Measurements from ENCODE around the gene RING1.

RING1 gene

DNA sequence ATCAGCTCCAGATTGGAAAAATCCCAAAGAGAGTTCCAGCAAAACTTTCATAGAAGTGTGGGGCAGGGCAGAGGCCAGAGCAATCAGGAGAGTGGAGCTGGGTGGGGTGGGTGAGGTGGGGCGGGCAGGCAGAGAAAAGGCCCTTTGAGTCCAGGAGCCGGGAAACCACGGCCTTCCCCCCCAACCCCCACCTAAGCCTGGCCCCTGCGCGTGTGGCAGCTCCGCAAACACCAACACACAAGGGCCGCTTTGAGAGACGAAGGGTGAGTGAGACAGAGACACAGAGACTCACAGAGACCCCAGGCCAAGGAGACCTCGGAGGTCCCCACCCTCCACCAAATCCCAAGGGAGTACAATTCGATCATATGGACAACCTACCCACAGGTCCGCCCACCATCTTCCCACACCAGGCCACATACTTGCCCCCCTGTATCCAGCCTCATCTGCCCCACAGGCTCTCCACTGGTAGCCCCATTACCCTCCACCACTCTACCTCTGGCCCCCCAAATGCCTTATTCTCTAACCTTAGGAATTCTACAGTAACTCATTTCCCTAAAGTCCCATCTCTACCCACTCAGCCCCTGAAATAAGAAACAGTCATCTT lies 17.7 kb upstream of the RING1 start:
- H3K9ac ChIP-seq (ENCODE audit: low read length), result no peak overlapping the region
- H3K36me3 ChIP-seq (ENCODE audit: control insufficient read depth, insufficient read depth, low read length), result peaks cover 9% of the 10 kb centered on the region
- H3K27ac ChIP-seq (ENCODE audit: low read depth, low read length), result no peak overlapping the region
- no peak overlapping the region for H3K4me3 ChIP-seq (ENCODE audit: low read length)
- no peaks in the 10 kb centered on the region for H3K4me1 ChIP-seq (ENCODE audit: control insufficient read depth, insufficient read depth, low read length)
- peaks cover 17% of the 10 kb centered on the region for H3K27me3 ChIP-seq (ENCODE audit: control insufficient read depth, insufficient read depth, low read length)

DNA sequence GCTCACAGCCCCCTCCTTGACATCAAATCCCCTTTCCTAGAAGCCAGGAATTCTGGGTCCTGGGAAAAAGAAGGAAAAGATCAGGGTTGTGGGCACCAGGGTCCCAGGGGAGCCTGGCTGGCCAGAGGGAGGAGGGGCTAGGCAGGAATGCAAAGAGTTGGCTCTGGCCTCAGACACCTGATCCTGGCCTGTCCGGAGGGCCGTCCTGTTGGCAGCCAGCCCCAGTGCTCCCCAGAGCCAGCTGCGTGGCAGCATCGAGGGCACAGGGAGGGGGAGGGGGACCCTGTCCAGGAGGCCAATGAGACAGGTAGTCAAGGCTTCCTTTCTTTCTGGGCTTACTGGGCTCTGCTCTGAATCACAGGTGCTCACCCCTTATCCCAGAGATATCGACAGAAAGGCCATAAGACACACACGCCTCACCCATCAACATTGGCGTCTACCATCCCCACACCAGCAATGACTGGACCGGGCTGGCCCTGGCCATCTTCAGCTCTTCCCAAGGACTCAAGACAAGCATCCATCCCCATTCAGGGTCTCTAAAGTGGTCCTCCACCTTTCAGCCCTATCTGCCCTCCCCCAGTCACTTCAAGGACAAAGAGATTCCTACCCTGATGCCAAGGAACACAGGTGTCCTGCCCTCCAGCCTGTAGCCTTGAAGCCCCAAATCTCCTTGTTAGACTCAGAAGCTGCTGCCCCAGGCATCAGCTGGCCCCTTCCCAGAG lies 16.8 kb upstream of the RING1 start:
- peaks cover 17% of the 10 kb centered on the region for H3K27me3 ChIP-seq (ENCODE audit: control insufficient read depth, insufficient read depth, low read length)
- H3K9ac ChIP-seq (ENCODE audit: low read length), result no peak overlapping the region
- H3K36me3 ChIP-seq (ENCODE audit: control insufficient read depth, insufficient read depth, low read length), result peaks cover 19% of the 10 kb centered on the region
- H3K4me1 ChIP-seq (ENCODE audit: control insufficient read depth, insufficient read depth, low read length), result no peaks in the 10 kb centered on the region
- no peak overlapping the region for H3K4me3 ChIP-seq (ENCODE audit: low read length)
- no peak overlapping the region for H3K27ac ChIP-seq (ENCODE audit: low read depth, low read length)

DNA sequence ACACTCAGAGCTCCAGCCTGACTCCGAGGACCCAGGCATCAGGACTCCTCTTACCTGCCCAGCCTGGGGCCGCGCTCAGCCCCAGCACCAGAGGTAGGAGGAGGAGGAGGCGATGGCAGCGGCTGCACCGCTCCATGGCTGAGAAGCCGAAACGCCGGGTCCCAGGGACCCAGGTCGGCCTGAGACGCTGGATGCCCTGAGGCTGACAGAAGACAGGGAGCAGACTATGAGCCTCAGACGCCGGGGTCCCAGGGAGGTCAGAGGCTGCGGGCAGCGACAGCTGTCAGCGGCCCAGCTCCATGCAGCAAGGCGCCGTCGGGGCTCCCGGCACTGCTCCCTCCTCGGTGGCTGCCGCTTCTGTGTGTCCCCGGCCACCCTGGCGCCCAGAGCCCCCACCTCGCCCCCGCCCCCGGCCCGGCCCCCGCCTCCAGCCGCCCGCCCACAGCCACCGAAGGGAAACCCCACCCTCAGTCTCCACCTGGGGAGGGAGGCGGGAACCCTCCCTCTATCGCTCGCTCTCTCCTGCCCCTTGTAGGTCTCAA lies 16.1 kb upstream of the RING1 start, which contains the start of gene COL11A2:
TSS of gene COL11A2 (minus strand) at position 363 of the 542 bp plus-strand sequence. CDS start at position 136, 227 bp downstream.
- peaks cover 23% of the 10 kb centered on the region for H3K36me3 ChIP-seq (ENCODE audit: control insufficient read depth, insufficient read depth, low read length)
- peak within 1 kb of the TSS; percentile 45 for H3K4me3 ChIP-seq (ENCODE audit: low read length)
- H3K27me3 ChIP-seq (ENCODE audit: control insufficient read depth, insufficient read depth, low read length), result peaks cover 17% of the 10 kb centered on the region
- H3K9ac ChIP-seq (ENCODE audit: low read length), result peak within 1 kb of the TSS; percentile 6
- peak within 1 kb of the TSS; percentile 37 for H3K27ac ChIP-seq (ENCODE audit: low read depth, low read length)
- no peaks in the 10 kb centered on the region for H3K4me1 ChIP-seq (ENCODE audit: control insufficient read depth, insufficient read depth, low read length)

GRCh38 chr6:33192671-33193602 lies 15.4 kb upstream of the RING1 start:
- Histone ChIP-seq H3K36me3 (ENCODE audit: control insufficient read depth, insufficient read depth, low read length) (peaks cover 28% of the 10 kb centered on the region), H3K9ac (ENCODE audit: low read length) (peak overlapping the region; percentile 6), H3K27me3 (ENCODE audit: control insufficient read depth, insufficient read depth, low read length) (peaks cover 17% of the 10 kb centered on the region), H3K27ac (ENCODE audit: low read depth, low read length) (peak overlapping the region; percentile 37), H3K4me3 (ENCODE audit: low read length) (peak overlapping the region; percentile 45), H3K4me1 (ENCODE audit: control insufficient read depth, insufficient read depth, low read length) (no peaks in the 10 kb centered on the region)

DNA sequence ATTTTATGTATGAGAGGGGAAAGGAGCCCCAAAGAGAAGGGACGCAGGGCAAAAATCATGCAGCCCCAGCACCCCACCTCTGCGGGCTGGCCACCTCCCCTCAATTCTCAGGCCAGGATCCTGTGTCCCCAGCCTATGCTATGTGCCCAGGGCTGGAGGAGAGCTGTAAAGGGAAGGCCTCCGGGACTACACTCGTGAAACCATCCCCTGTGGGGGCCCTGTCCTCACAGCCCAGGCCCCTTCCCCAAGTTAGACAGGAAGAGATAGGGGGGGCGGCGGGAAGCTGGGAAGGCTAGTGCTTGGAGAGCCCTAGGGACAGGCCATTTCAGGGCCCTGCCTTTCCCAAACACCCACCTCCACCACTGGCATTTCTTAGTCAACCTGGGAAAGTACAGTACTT lies 14.7 kb upstream of the RING1 start:
- no peak overlapping the region for H3K4me3 ChIP-seq (ENCODE audit: low read length)
- H3K27me3 ChIP-seq (ENCODE audit: control insufficient read depth, insufficient read depth, low read length), result peaks cover 13% of the 10 kb centered on the region
- H3K27ac ChIP-seq (ENCODE audit: low read depth, low read length), result peak overlapping the region; percentile 37
- H3K36me3 ChIP-seq (ENCODE audit: control insufficient read depth, insufficient read depth, low read length), result peaks cover 28% of the 10 kb centered on the region
- H3K4me1 ChIP-seq (ENCODE audit: control insufficient read depth, insufficient read depth, low read length), result no peaks in the 10 kb centered on the region
- no peak overlapping the region for H3K9ac ChIP-seq (ENCODE audit: low read length)

- H3K4me1 ChIP-seq (ENCODE audit: control insufficient read depth, insufficient read depth, low read length), result no peaks in the 10 kb centered on the region
- H3K9ac ChIP-seq (ENCODE audit: low read length), result no peak overlapping the region
- no peak overlapping the region for H3K4me3 ChIP-seq (ENCODE audit: low read length)
- peaks cover 28% of the 10 kb centered on the region for H3K36me3 ChIP-seq (ENCODE audit: control insufficient read depth, insufficient read depth, low read length)
- no peak overlapping the region for H3K27ac ChIP-seq (ENCODE audit: low read depth, low read length)
- H3K27me3 ChIP-seq (ENCODE audit: control insufficient read depth, insufficient read depth, low read length), result peaks cover 13% of the 10 kb centered on the region
Measured at GRCh38 chr6:33194431-33194979, 13.8 kb upstream of the RING1 start.

DNA sequence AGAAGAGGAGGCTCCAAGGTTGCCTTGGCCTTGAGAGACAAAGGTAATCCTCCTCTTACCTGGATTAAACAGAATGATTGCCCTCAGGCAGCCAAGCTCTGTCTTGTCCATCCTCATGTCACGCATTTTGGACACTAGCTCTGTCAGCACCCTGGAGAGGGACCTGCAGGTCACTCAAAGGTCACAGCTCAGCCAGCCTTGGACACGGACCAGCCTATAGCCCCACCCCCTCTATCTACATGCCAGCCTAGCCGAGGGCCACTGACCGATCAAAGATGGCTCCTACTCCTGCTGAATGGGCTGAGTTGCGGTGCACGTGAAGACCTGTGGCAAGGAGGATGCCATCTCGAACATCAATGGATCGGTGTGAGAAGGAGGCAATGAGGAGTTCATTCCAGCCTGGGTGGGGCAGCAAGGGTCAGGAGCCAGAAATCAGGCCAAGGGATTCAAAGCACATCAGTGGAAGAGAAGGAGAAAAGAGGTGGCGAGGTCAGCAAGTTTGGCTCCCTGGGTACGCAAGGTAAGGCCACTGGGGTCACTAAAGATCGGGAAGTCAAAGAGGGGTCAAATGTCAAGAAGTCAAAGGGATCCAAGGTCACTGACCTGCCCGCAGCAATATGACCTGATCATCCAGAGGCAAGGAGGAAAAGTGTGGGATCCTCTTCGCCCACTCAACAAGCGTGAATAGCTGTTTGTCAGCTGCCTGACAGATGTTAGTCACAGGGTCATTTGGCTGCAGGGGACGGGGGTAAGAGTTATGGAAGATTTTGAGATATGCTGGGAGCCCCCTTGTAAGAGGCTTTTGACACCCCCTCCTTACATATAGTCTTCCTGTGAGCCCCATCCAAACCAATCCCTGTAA lies 12.8 kb upstream of the RING1 start:
- no peak overlapping the region for H3K4me3 ChIP-seq (ENCODE audit: low read length)
- no peak overlapping the region for H3K9ac ChIP-seq (ENCODE audit: low read length)
- H3K36me3 ChIP-seq (ENCODE audit: control insufficient read depth, insufficient read depth, low read length), result peaks cover 28% of the 10 kb centered on the region
- no peaks in the 10 kb centered on the region for H3K4me1 ChIP-seq (ENCODE audit: control insufficient read depth, insufficient read depth, low read length)
- H3K27me3 ChIP-seq (ENCODE audit: control insufficient read depth, insufficient read depth, low read length), result peaks cover 13% of the 10 kb centered on the region
- no peak overlapping the region for H3K27ac ChIP-seq (ENCODE audit: low read depth, low read length)

GRCh38 chr6:33197431-33198048 lies 10.8 kb upstream of the RING1 start:
- no peak overlapping the region for H3K9ac ChIP-seq (ENCODE audit: low read length)
- peaks cover 33% of the 10 kb centered on the region for H3K36me3 ChIP-seq (ENCODE audit: control insufficient read depth, insufficient read depth, low read length)
- H3K27me3 ChIP-seq (ENCODE audit: control insufficient read depth, insufficient read depth, low read length), result peaks cover 1% of the 10 kb centered on the region
- peaks cover 14% of the 10 kb centered on the region for H3K4me1 ChIP-seq (ENCODE audit: control insufficient read depth, insufficient read depth, low read length)
- no peak overlapping the region for H3K4me3 ChIP-seq (ENCODE audit: low read length)
- no peak overlapping the region for H3K27ac ChIP-seq (ENCODE audit: low read depth, low read length)

DNA sequence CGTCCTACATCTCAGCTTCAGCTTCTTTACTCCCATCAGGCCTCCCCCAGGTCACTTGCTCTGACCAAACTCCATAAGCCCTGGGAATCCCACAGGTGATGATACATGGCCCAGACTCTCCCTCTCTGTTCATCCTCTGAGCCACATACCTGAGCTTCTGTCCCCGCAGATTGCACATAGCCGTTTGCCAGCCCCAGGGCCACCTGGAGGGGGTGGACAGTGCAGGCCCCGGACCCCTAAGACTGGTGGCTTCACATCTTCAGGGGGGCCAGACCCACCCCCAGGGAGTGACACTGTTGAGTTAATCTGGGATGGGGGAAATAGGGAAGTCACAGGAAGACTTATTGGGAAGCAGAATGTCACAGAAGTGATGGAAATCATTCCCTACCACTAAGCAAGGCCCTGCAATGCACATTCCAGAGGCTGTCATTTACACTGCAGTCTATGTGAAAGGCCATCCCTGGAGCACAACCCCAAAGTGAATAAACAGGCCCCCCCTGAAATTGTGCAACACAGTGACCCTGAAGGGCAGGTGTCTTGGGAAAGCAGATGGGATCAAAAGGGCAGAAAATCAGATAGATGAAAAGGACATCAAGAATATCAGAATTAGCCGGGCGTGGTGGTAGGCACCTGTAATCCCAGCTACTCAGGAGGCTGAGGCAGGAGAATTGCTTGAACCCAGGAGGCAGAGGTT lies 10.0 kb upstream of the RING1 start:
- Histone ChIP-seq H3K36me3 (ENCODE audit: control insufficient read depth, insufficient read depth, low read length) (peaks cover 37% of the 10 kb centered on the region), H3K4me1 (ENCODE audit: control insufficient read depth, insufficient read depth, low read length) (peaks cover 15% of the 10 kb centered on the region), H3K9ac (ENCODE audit: low read length) (no peak overlapping the region)

GRCh38 chr6:33198853-33199436 lies 9.4 kb upstream of the RING1 start:
- Histone ChIP-seq H3K4me1 (ENCODE audit: control insufficient read depth, insufficient read depth, low read length) (peaks cover 17% of the 10 kb centered on the region), H3K36me3 (ENCODE audit: control insufficient read depth, insufficient read depth, low read length) (peaks cover 43% of the 10 kb centered on the region), H3K9ac (ENCODE audit: low read length) (no peak overlapping the region), H3K27me3 (ENCODE audit: control insufficient read depth, insufficient read depth, low read length) (no peaks in the 10 kb centered on the region), H3K4me3 (ENCODE audit: low read length) (peak overlapping the region; percentile 91), H3K27ac (ENCODE audit: low read depth, low read length) (no peak overlapping the region)

More for the DNA sequence above, 10.0 kb upstream of the RING1 start:
- Histone ChIP-seq H3K4me3 (ENCODE audit: low read length) (no peak overlapping the region), H3K27ac (ENCODE audit: low read depth, low read length) (no peak overlapping the region), H3K27me3 (ENCODE audit: control insufficient read depth, insufficient read depth, low read length) (no peaks in the 10 kb centered on the region)

Data from rectal smooth muscle tissue (tissue), 1 donor.